ENCODE measurements around the gene NKX6-2.

Gene NKX6-2

DNA sequence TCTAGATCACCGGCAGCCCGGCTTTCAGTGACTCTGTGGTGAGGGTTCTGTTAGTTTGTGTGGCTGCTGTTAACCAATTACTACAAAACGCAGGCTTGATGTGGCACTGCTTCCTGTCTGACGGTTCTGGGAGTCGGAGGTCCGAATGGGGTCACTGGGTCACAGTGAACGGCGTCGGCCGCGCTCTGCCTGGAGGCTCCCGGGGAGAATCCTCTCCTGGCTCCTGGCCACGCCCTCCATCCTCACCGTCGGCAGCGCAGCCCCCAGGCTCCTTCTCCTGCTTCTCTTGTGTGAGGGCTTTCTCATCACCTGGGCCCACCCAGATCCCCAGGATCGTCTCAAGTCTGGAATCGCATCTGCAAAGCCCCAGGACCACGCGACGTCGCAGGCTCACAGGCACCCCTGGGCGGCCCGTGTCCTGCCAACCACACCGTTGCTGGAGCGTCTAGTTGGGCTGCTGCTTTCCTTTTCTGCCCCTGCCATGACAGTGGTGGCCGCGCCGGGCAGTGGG lies 31.8 kb upstream of the NKX6-2 start:
- peaks cover 8 to 20% of the 10 kb centered on the region in 2 donors for H3K27me3 Mint-ChIP-seq
- H3K4me3 Mint-ChIP-seq = no peak overlapping the region
- no peak for ATAC-seq (replicated peaks)
- no peaks in the 10 kb centered on the region for H3K4me1 Mint-ChIP-seq
- no peak overlapping the region for H3K27ac Mint-ChIP-seq
- H3K36me3 Mint-ChIP-seq = no peaks in the 10 kb centered on the region
- H3K9me3 Mint-ChIP-seq = no peaks in the 10 kb centered on the region
- DNase-seq = no peak

- H3K9me3 Mint-ChIP-seq = no peaks in the 10 kb centered on the region
- no peak for DNase-seq
- no peak for ATAC-seq (replicated peaks)
Observed at GRCh38 chr10:132816718-132817117, 30.8 kb upstream of the NKX6-2 start.

DNA sequence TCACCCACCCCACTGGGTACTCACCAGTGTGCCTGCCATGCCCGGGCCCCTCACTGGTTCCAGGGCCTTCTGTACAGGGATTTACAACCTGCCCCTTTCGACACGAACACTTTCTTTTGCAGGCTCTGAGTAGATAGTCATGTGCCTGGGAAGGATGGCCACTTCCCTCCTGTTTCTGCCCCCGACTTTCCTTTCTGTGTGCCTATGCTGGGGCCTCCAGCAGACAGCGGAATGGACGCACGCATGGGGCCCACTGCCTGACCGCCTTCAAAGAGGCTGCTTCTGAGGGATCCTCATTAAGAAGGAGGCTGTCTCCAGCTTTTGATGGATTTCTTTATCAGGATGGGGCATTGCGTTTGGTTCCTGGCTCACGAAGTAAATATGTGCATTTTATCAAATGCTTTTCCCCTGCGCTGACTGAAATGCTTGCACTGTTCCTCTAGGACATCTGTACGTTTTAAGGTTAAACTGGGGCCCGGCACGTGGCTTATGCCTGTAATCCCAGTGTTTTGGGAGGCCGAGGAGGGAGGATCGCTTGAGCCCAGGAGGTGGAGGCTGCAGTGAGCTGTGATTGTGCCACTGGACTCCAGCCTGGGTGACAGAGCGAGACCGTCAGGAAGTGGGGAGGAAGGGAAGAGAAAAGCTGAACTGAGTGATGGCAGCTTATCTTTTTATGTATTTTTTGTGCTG lies 29.4 kb upstream of the NKX6-2 start:
- no peak for DNase-seq
- H3K9me3 Mint-ChIP-seq = no peaks in the 10 kb centered on the region
- H3K4me3 Mint-ChIP-seq = no peak overlapping the region
- H3K4me1 Mint-ChIP-seq = no peaks in the 10 kb centered on the region
- H3K36me3 Mint-ChIP-seq = no peaks in the 10 kb centered on the region
- H3K27ac Mint-ChIP-seq = no peak overlapping the region
- ATAC-seq (replicated peaks) = no peak
- H3K27me3 Mint-ChIP-seq = peaks cover 13 to 27% of the 10 kb centered on the region in 2 donors

More at GRCh38 chr10:132816718-132817117, 30.8 kb upstream of the NKX6-2 start:
- no peak overlapping the region for H3K4me3 Mint-ChIP-seq
- H3K4me1 Mint-ChIP-seq = no peaks in the 10 kb centered on the region
- H3K36me3 Mint-ChIP-seq = no peaks in the 10 kb centered on the region
- H3K27me3 Mint-ChIP-seq = peaks cover 8 to 20% of the 10 kb centered on the region in 2 donors
- H3K27ac Mint-ChIP-seq = no peak overlapping the region

DNA sequence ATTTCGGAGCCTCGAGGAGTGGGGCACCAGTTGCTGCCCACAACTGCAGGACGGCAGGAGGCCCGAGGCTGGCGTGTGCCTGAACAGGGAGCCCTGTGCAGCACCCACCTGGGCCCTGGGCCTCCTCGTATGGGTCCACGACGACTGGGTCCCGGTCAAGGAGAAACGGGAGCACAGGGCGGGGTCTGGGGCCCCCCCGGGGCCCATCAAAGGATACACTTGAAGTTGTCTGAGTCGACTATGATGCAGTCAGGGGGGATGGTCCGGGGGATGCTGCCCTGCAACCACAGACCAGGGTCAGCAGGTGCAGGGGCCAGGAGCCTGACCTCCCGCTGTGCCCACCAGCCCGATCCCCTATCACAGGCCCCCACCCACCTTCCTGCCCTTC lies 28.5 kb upstream of the NKX6-2 start:
- Mint-ChIP-seq H3K4me1 (no peaks in the 10 kb centered on the region), H3K27ac (no peak overlapping the region), H3K4me3 (no peak overlapping the region), H3K27me3 (peaks cover 19 to 36% of the 10 kb centered on the region in 2 donors), H3K36me3 (no peaks in the 10 kb centered on the region), H3K9me3 (no peaks in the 10 kb centered on the region)
- ATAC-seq (replicated peaks) = no peak
- no peak for DNase-seq

GRCh38 chr10:132813560-132814468 lies 27.9 kb upstream of the NKX6-2 start:
- Mint-ChIP-seq H3K27me3 (peaks cover 19 to 41% of the 10 kb centered on the region in 2 donors), H3K27ac (no peak overlapping the region), H3K9me3 (no peaks in the 10 kb centered on the region), H3K4me3 (no peak overlapping the region), H3K36me3 (no peaks in the 10 kb centered on the region), H3K4me1 (no peaks in the 10 kb centered on the region)
- ATAC-seq (replicated peaks) (no peak), DNase-seq (no peak)

DNA sequence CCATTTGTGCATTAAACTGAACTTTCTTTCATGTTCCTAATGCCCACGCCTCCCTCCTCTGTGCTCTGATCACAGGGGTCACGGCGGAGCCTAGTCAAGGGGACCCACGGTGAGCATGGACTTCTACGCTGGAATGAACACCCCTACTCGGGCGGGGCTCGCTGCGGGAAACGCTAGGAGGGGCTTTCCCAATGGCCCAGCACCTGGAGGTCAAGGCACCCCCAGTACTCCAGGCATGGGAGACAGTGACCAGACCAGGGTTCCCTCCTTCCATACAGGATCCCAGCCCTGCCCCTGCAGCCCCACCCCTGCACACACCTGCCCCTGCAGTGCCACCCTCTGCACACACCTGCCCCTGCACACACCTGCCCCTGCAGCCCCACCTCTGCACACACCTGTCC lies 27.1 kb upstream of the NKX6-2 start:
- Mint-ChIP-seq H3K4me1 (no peaks in the 10 kb centered on the region), H3K27me3 (peaks cover 19 to 41% of the 10 kb centered on the region in 2 donors), H3K4me3 (no peak overlapping the region), H3K27ac (no peak overlapping the region), H3K36me3 (no peaks in the 10 kb centered on the region), H3K9me3 (no peaks in the 10 kb centered on the region)
- ATAC-seq (replicated peaks) = no peak
- DNase-seq = no peak

GRCh38 chr10:132812520-132812919 lies 26.6 kb upstream of the NKX6-2 start:
- Mint-ChIP-seq H3K27ac (no peak overlapping the region), H3K36me3 (no peaks in the 10 kb centered on the region), H3K4me1 (no peaks in the 10 kb centered on the region), H3K9me3 (no peaks in the 10 kb centered on the region), H3K27me3 (peaks cover 19 to 41% of the 10 kb centered on the region in 2 donors), H3K4me3 (no peak overlapping the region)
- no peak for DNase-seq
- no peak for ATAC-seq (replicated peaks)

DNA sequence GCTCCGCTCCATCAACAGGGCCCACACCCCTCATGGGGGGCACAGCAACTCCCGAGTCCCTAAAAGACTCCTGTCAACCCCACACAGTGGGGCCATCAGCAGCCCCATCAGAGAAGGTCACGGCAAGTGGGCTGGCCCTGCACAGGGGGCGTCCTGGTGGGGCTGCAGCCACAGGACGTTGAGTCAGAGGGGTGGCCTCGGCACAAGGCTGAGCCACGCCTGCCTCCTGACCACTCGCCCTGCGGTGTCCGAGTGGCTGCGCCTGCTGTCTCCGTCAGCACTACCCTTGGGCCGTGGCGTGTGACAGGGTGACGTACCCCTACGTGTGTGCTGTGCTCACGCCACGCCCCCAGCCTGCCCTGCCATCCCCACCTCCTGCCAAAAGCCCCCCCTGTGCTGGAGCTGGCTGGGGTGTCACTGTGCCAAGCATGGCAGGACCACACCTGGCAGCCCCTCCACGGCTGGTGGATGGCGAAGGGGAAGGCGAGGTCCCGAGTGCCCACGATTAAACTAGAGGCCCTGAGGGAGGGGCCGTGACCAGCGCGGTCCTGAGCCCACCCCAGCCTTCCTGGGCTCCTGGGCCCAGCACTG lies 26.0 kb upstream of the NKX6-2 start:
- no peaks in the 10 kb centered on the region for H3K9me3 Mint-ChIP-seq
- DNase-seq (no peak), ATAC-seq (replicated peaks) (no peak)
- no peak overlapping the region for H3K27ac Mint-ChIP-seq
- H3K4me1 Mint-ChIP-seq = no peaks in the 10 kb centered on the region
- H3K4me3 Mint-ChIP-seq = no peak overlapping the region
- no peaks in the 10 kb centered on the region for H3K36me3 Mint-ChIP-seq
- peaks cover 19 to 41% of the 10 kb centered on the region in 2 donors for H3K27me3 Mint-ChIP-seq

- ATAC-seq (replicated peaks) = no peak
- no peaks in the 10 kb centered on the region for H3K9me3 Mint-ChIP-seq
- H3K4me1 Mint-ChIP-seq = no peaks in the 10 kb centered on the region
- DNase-seq = no peak
- H3K27ac Mint-ChIP-seq = no peak overlapping the region
- peaks cover 18 to 41% of the 10 kb centered on the region in 2 donors for H3K27me3 Mint-ChIP-seq
- H3K4me3 Mint-ChIP-seq = no peak overlapping the region
- no peaks in the 10 kb centered on the region for H3K36me3 Mint-ChIP-seq
Observed at GRCh38 chr10:132810807-132811700, 25.1 kb upstream of the NKX6-2 start.

- DNase-seq (no peak), ATAC-seq (replicated peaks) (no peak)
- H3K4me3 Mint-ChIP-seq = no peak overlapping the region
Observed at GRCh38 chr10:132810141-132810806, 24.3 kb upstream of the NKX6-2 start.

DNA sequence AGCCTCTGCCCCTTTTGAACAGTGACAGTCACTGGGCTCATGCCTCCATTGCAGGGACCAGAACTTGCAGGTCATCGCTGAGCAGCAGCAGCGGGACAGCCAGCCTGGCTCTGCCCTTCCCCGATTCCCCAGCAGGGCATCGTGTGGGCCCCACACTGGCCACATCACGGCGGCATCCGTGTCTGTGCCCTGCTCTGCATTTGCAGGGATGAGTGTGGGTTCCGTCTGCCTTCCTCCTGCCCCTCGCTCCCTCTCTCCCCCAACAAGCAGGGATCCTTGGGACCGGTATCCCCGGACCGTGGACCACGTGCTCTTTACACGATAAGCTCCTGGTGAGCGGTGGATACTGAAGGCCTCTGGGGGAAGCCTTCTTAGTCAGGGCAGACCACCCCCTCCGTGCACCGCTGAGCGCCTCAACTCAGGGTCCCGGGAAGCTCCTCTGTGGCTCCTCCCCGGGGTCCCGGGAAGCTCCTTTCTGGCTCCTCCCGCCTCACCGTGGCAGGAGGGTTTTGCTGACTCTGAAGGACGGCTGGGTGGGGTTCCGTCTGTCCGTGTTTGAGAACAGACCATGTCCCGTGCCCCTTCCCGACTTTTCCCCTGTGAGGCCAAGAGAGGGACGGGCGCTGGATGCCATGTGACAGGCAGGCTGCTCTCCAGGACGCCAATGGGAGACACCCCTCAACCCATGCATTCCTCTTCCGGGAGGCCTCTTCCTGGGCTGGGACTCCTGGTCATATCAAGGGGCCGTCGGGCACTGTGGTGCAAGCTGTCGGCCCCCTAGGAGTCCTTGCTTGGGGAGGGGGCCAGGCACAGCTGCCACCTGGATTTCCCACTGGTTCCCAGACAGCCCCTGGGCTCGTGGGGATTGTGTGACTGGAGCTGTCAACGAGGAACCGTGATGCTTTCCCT lies 23.5 kb upstream of the NKX6-2 start:
- H3K9me3 Mint-ChIP-seq = no peaks in the 10 kb centered on the region
- H3K4me3 Mint-ChIP-seq = no peak overlapping the region
- no peaks in the 10 kb centered on the region for H3K36me3 Mint-ChIP-seq
- DNase-seq = no peak
- no peak overlapping the region for H3K27ac Mint-ChIP-seq
- no peak for ATAC-seq (replicated peaks)
- no peaks in the 10 kb centered on the region for H3K4me1 Mint-ChIP-seq
- H3K27me3 Mint-ChIP-seq = peaks cover 12 to 30% of the 10 kb centered on the region in 2 donors

More at GRCh38 chr10:132810141-132810806, 24.3 kb upstream of the NKX6-2 start:
- no peaks in the 10 kb centered on the region for H3K4me1 Mint-ChIP-seq
- no peaks in the 10 kb centered on the region for H3K9me3 Mint-ChIP-seq
- no peaks in the 10 kb centered on the region for H3K36me3 Mint-ChIP-seq
- no peak overlapping the region for H3K27ac Mint-ChIP-seq
- peaks cover 12 to 34% of the 10 kb centered on the region in 2 donors for H3K27me3 Mint-ChIP-seq

DNA sequence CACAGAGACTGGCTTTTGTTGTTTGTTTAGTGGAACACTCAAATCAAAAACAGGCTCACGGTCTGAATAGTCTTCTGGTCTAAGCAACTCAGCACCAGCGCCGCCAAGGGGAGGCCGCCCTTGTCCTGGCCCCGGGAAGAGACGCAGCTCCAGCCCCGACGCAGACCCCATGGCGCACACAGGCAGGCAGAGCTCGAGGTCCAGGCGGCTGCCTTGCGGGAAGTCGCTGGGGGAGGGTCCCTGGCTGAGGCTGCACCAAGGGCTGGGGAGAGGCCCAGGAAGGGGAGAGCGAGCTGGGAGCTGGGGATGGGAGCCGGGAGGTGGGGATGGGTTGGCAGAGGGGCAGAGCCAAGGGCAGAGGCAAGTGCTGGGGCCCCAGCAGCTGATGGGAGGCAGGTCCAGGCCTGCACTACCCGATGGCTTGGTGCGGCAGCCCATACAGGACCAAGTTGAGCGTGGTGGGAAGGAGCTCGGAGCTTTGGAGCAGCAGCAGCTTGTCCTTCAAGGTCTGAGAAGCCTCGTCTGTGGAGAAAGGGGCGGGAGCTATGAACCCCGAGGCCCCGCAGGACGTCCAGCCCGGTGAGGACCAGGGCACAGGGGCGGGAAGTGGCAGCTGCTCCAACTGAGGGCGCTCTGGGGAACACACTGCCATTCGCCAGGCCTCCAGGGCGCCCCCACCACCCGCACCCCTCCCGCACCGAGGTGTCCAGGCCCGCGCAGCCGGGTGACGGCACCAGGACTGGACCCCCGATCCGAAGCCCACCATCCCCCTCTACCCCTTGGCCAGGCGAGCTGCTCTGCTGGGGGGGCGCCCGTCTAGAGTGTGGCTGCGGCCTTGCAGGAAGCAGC lies 22.7 kb upstream of the NKX6-2 start:
- Mint-ChIP-seq H3K4me1 (no peaks in the 10 kb centered on the region), H3K36me3 (no peaks in the 10 kb centered on the region), H3K4me3 (no peak overlapping the region), H3K9me3 (no peaks in the 10 kb centered on the region), H3K27me3 (peaks cover 12 to 22% of the 10 kb centered on the region in 2 donors), H3K27ac (no peak overlapping the region)
- no peak for ATAC-seq (replicated peaks)
- DNase-seq = no peak
